AG04450 (cell line): ENCODE measurements around the gene ZNF584. TPM values are rescaled to one million over a fixed set of nuclear protein-coding genes. Genes with fewer than 3 reads are reported as not detected.
A peak's percentile ranks its signal among the peaks of the same experiment; 100 is the strongest.

Experiments
- CTCF ChIA-PET: fragments of 300-600, 350-600 bp; formaldehyde crosslinking; extraction: SDS; loops from one replicate; lab custom pipeline; 2022; ENCODE audit warnings: antibody characterized with exemption, inconsistent platforms; lab: Charles Lee
- POLR2A ChIA-PET: fragments of 350-600 bp; formaldehyde crosslinking; extraction: SDS; loops from one replicate; lab custom pipeline; 2021; ENCODE audit warnings: antibody characterized with exemption, inconsistent platforms; lab: Yijun Ruan, JAX
- DNase-seq: peaks from one replicate; pipeline ENCODE4 v3.0.0-alpha.2; 2011; ENCODE audit warnings: low read depth, low spot score
- H3K27ac ChIP-seq: one replicate; pipeline ENCODE4 v1.5.1; 2012; ENCODE audit warnings: low read depth, low read length, control low read depth
- H3K27me3 ChIP-seq: one replicate; pipeline ENCODE4 v1.6.0; 2012; ENCODE audit warnings: low read length; ENCODE audit not compliant: control insufficient read depth, insufficient read depth
- H3K4me3 ChIP-seq: 2 replicates; pipeline ENCODE4 v1.5.1; 2011; ENCODE audit warnings: mild to moderate bottlenecking, low read depth, low read length, control low read depth
- H3K9me3 ChIP-seq: 2 replicates; pipeline ENCODE4 v1.5.1; 2012; ENCODE audit warnings: low read length; ENCODE audit not compliant: control insufficient read depth, insufficient read depth
- polyA plus RNA-seq: library from polyadenylated mRNA; depleted of rRNA; stranded (reverse); fragments of >200 nt; gene quantifications from 2 replicates; pipeline ENCODE4 v1.2.3, GENCODE V29; 2011
- TF ChIP-seq, protein P1 (sequence below): IDR thresholded peaks from 2 replicates; pipeline ENCODE4 v1.5.1; 2011; ENCODE audit warnings: low read depth, low read length, control low read depth, inconsistent platforms

Gene ZNF584
- polyA plus RNA-seq, 1 experiment, result 11.9 TPM

DNA sequence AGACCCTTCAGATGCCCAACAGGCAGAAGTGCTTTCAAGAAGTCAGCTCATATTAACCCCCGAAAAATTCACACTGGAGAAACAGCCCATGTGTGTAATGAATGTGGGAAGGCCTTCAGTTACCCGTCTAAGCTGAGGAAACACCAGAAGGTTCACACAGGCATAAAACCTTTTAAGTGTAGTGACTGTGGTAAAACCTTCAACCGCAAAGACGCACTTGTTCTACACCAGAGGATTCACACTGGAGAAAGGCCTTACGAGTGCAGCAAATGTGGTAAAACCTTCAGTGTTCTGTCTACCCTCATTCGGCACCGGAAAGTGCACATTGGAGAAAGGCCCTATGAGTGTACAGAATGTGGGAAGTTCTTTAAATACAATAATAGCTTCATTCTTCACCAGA, 8.6 kb downstream of the ZNF584 start:
- no peaks in the 10 kb centered on the region for H3K27me3 ChIP-seq
- POLR2A ChIA-PET, result no interaction called here
- CTCF ChIA-PET, result no interaction called here

DNA sequence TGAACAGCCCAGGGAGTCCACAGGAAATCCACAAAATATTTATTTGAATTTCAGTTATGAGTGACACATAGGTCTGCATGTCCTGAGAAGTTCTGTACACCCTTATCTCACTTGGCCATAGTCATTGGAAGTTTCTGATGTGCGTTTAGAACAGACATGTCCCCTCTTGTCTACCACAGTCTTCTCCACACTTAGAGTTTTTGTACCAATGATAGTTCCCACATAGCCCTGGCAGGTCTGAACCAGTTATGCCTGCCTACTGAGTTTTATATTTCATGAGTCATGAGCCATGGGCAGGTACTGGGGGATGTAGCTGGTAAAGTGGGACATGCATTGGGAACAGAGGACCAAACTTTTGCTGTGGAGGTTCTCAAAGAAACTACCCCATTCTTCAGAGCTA, 20.2 kb downstream of the ZNF584 start:
- H3K9me3 ChIP-seq, result peaks cover 73% of the 10 kb centered on the region
- H3K27me3 ChIP-seq, result peaks cover 2% of the 10 kb centered on the region
- ChIA-PET CTCF (no interaction called here), POLR2A (no interaction called here)
- H3K27ac ChIP-seq, result no peak overlapping the region
- H3K4me3 ChIP-seq, result no peak overlapping the region
- TF ChIP-seq, protein P1, sequence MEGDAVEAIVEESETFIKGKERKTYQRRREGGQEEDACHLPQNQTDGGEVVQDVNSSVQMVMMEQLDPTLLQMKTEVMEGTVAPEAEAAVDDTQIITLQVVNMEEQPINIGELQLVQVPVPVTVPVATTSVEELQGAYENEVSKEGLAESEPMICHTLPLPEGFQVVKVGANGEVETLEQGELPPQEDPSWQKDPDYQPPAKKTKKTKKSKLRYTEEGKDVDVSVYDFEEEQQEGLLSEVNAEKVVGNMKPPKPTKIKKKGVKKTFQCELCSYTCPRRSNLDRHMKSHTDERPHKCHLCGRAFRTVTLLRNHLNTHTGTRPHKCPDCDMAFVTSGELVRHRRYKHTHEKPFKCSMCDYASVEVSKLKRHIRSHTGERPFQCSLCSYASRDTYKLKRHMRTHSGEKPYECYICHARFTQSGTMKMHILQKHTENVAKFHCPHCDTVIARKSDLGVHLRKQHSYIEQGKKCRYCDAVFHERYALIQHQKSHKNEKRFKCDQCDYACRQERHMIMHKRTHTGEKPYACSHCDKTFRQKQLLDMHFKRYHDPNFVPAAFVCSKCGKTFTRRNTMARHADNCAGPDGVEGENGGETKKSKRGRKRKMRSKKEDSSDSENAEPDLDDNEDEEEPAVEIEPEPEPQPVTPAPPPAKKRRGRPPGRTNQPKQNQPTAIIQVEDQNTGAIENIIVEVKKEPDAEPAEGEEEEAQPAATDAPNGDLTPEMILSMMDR, result no peak
- DNase-seq, result no peak

More for the DNA sequence above, 8.6 kb downstream of the ZNF584 start:
- H3K9me3 ChIP-seq, result peaks cover 22% of the 10 kb centered on the region
- DNase-seq, result no peak
- TF ChIP-seq, protein P1, result no peak
- H3K4me3 ChIP-seq, result no peak overlapping the region
- H3K27ac ChIP-seq, result no peak overlapping the region

DNA sequence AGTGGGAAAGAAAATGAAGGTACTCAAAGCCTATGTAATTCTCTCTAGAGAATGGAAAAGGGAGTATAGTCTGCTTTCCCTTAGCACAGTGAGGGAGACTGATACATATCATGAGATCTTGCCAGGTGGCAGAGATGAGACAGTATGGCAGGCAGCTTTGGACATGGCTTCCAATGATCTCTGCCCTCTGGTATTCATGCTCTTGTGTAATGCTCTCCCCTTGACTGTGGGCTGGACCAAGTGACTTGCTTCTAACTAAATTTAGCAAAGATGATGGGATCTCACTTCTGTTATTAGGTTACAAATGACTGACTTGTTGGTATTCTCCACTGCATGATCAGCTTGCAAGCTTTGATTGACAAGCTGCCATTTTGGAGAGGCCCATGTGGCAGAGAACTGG, 21.3 kb downstream of the ZNF584 start:
- CTCF ChIA-PET, result no interaction called here
- POLR2A ChIA-PET, result no interaction called here
- DNase-seq, result no peak
- H3K4me3 ChIP-seq, result no peak overlapping the region
- TF ChIP-seq, protein P1, result no peak
- peaks cover 84% of the 10 kb centered on the region for H3K9me3 ChIP-seq
- peaks cover 2% of the 10 kb centered on the region for H3K27me3 ChIP-seq
- H3K27ac ChIP-seq, result no peak overlapping the region

DNA sequence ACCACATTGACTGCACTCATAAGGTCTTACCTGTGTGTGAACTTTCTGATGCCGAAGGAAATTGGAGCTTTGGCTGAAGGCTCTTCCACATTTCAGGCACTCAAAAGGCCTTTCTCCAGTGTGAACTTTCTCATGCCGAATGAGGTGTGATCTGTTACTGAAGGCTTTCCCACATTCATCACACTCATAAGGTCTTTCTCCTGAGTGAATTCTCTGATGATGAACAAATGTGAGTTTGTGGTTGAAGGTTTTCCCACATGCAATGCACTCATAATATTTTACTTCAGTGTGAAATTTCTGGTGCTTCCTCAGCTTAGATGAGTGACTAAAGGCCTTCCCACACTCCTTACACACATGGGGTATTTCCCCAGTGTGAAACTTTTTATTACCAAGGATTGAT, 25.8 kb downstream of the ZNF584 start:
- H3K9me3 ChIP-seq, result peaks cover 94% of the 10 kb centered on the region
- H3K27ac ChIP-seq, result no peak overlapping the region
- peaks cover 2% of the 10 kb centered on the region for H3K27me3 ChIP-seq
- TF ChIP-seq, protein P1, result no peak
- DNase-seq, result no peak
- ChIA-PET CTCF (interaction anchor here (0.8 kb wide), 1 partner anchor 85 kb away, joined by 3 read pairs; no protein-coding TSS in a partner anchor), POLR2A (no interaction called here)
- no peak overlapping the region for H3K4me3 ChIP-seq

DNA sequence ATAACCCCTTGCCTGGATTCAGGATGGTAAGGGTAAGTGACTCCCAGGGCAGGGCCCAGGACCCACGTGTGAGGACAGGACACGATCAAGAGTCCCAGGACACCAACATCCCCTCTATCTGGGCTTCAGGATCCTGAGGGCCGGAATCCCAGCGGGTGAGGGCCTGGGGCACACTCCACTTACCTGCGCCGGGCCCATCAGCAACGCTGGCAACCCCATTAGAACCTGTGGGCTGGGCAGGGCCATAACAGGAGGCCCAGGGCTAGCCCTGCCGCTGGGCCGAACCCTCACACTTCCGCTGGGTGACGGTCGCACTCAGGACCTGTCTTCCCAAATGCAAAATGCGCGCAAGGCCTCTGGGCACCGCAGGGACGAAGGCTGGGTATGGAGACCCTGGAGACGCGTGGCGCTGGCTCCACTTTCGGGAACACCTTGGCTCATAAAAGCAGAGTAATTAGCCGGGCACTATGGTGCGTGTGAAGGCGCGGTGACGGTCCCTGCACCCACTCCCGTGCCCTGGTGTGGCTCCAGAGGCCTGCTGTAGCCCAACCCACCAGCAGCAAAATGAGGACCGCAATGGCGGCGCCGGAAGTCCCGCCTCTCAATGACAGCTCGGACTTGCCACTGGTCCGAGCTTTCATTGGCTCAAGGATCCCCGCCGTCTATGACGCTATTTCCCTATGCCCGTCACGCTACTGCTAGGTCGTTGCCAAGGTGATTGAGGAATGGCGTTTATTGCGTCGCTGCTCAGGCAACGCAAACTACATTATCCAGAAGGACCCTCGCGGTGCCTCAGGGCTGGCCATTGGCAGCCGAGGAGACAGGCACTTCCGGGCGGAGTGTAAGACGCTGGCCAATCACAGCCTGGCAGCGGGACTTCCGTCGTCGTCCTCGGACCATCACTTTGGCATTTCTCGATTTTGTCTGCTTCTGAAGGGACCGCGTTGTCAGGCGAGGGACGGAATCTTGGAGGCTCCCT, 31.4 kb downstream of the ZNF584 start, which contains the start of gene ZNF132:
TSS of gene ZNF132 (minus strand) at position 578 of the 979 bp plus-strand sequence. CDS start at position 246, 332 bp downstream.
- Histone ChIP-seq H3K27ac (peak within 1 kb of the TSS; percentile 90), H3K27me3 (no peaks in the 10 kb centered on the region), H3K4me3 (peak within 1 kb of the TSS; percentile 93), H3K9me3 (peaks cover 70% of the 10 kb centered on the region)
- ChIA-PET POLR2A (interaction anchor here (0.6 to 1.0 kb wide), 4 partner anchors 12 to 31 kb away, joined by 3 to 7 read pairs (median 4); partner anchors contain the start of genes ZNF324B and ZNF584), CTCF (no interaction called here)
- peak; percentile 99 for DNase-seq
- TF ChIP-seq, protein P1, result no peak
